Measurements from ENCODE around the gene FUT7.

FUT7 gene

DNA sequence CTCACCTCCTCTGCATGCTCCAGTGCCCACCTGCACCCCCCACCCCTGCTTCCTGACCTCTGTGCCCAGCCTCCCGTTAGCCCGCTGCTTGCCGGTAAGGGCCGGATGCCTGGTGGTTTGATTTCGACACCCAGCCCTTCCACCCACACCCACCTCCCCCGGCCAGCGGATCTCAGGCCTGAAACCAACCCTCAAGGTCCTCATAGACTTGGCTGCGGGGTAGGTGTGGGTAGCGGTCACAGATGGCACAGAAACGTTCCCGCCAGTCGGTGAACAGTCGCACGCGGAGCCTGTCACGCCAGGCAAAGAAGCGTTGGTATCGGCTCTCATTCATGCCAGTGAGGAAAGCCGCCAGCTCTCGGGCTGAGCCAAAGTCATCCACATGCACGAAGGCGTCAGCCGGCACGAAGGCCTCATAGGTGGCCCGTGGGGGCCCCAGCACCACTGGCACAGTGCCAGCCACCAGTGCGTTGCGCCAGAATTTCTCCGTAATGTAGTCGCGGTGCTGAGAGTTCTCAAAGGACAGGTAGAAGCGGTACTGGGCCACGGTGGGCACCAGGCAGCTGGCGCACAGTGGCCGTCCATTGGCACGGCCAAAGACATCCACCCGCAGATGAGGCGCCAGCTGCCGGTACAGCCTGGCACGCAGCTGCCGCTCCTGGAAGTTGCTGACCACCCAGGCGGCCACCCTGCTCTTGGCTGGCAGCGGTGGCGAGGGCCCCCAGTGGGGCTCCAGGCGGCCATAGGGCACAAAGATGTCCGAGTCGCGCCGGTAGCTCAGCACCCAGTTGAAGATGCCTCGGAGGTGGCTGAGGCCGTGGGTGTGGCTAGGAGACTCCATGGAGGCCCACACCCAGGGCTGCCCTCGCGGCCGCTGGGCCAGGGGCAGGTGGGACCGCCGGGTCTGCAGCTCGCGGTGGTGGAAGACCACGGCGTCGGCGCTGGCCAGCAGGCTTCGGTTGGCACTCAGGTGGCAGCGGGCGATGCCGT, 1.1 kb downstream of the FUT7 start:
- DNase-seq: peak; percentile 91

DNA sequence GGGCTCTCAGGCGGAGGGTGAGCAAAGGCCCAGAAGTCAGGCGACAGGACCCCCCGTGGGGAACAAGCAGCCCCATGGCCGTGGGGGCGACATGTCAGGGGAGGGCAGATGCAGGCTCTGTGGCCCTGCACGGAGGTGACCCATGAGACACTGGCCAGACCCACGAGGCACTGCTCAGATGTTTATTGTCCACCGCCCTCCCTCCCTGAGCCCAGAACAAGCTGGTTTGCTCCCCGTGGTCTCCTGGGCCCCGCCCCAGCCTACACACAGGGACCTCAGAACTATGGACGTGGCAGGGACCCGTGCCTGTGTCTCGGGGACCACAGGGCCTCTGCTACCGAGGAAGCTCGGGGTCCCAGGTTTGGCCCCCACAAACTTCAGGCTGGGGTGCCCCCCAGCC, 1.9 kb downstream of the FUT7 start:
- DNase-seq: peak; percentile 54

DNA sequence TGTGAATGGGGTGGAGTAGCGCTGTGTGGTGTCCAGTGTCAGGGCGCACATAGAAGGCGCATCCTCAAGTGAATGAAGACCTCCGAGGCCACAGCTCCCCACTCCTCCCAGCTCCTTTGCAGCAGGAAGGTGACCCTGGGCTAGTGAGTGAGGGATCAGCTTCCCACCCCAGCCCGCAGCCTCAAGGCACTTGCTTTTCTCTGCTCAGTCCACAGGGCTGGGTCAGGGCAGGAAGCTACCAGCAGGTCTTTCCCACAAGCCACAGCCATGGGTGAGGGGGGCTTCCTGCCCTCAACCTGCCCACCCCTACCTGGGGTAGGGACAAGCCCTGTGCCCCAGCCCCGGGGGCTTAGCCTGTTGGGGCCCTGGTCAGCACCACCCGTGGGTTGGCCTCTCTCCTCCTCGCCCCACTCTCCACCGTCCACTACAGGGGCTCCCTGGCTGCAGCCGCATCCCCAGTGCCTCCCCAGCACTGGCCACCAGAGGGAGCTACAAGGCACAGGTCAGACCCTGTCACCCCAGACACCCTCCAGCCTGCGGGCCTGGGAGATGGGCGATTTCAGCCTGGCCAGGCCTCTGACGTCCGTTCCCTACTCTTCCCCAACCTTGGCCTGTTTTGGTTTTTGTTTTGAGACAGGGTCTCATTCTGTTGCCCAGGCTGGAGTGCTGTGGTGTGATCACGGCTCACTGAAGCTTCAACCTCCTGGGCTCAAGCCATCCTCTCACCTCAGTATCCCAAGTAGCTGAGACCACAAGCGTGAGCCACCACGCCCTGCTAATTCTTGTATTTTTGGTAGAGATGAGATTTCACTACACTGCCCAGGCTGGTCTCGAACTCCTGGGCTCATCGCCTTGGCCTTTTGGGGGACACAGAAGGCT, 2.6 kb downstream of the FUT7 start:
- DNase-seq: peak; percentile 92

DNA sequence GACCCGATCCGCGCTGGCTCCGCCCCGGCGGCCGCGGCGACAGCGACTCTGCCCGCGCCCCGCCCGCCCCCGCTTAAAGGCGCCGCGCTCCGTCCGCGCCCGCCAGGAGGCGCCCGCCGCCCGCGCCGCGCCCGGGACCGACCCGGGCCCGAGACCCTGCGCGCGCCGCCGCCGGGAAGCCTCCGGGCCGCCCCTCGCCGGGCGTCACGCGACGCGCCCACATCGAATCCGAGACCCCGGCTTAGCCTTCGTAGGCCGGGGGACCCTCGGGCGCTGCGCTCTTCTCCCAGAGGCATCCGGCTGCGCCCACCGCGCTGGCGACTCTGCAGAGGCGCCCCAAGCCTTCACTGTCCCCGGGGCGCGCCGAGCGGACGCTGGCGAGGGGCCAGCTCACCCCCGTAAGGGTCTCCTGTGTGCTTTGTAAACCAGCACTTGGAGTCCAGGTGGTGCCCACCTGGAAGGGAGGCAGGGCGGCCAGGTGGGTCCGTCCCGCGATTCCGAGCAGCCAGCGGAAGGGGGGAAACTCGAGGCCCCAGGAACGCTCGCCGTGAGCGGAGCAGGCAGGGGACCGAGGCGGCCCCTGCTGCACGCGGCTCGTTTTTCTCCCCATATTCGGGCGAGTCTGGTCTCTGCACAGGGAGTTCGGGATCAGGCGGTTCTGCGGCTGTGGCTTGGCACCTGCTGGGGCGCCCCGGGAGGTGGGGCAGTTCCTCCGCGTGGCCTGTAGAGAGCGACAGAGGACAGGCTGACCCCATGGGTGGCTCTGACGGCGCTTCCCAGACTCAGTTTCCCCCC, 3.4 kb downstream of the FUT7 start:
- DNase-seq: peak; percentile 89

DNA sequence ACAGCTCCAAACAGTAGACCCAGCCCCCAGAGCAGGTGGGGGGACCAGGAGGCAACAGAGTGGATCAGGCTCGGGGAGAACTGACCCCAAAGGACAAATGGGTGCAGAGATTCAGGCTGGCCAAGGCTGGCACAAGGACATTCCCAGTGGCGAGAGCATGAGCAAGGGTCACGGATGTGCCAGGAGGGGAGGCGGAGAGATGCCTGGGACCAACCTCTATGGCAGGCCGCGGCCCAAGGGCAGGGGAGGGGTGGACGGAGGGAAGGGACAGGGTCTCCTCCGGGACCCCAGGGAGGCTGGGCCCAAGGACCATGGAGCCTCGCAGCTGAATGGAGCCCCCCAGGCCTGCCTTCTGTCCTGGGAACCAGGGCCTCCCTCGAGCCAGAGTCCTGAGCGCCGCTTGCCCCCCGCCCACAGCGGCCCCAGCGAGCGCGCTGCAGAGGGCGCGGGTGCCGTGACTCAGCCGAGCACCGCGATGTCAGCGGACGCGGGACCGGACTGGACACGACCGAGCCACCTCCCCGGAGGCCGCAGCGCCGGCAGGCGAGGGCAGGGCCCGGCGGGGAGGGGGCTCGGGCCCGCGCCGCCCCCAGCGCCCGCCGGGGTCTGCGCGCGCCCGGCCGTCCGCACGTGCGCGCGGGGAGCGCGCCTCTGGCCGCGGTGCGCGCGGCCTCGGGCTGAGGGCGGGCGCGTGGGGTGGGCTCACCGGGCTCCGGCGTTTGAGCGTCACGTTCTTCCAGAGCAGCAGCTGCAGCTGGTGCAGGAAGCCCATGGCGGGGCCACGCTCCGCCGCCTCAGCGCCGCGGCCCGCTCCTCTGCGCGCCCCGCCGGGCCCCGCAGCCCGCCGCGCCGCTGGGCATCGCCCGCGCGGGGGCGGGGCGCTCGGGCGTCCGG, 4.3 kb downstream of the FUT7 start, which contains the start of gene ABCA2:
ABCA2 (minus strand) TSS at position 869 of the 894 bp plus-strand sequence; CDS start at position 772, 97 bp downstream.
- DNase-seq: no peak

DNA sequence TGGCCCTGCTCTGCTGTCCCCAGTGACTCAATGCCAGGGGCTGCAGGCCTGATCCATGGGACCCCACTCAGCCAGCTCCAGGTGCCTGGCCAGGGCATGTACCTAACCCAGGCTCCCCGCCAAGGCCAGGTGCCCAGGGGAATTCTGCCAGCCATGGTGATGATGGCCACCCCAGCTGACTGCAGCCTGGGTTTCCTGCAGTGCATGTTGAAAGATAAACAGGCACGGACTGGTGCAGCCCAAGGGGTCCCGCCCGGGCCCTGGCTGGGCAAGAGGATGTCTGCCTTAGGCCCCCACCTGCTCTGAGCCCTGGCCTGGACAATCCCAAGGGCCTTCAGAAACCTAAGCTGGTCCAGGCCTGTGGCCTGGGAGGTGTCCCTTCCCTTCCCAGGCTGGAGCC, 5.1 kb downstream of the FUT7 start:
- DNase-seq: no peak

DNA sequence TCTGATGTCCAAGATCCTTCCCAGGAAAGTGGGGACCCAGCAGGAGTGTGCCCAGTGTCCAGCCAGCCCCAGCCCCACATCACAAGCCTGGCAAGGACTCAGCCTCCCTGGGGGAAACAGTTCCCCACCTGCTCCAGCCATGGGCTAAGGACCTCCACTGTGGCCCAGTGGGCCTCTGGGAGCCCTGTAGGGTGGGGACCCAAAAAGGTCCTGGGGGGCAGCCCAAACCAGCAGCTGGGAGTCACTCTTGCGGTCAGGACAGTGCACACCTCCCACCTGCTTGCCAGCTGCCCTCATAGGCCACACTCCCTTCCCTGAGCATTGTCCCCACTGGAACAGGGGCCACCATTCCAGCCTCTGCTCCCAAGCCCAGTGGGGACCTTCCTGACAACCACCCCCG, 5.5 kb downstream of the FUT7 start:
- no peak for DNase-seq

DNA sequence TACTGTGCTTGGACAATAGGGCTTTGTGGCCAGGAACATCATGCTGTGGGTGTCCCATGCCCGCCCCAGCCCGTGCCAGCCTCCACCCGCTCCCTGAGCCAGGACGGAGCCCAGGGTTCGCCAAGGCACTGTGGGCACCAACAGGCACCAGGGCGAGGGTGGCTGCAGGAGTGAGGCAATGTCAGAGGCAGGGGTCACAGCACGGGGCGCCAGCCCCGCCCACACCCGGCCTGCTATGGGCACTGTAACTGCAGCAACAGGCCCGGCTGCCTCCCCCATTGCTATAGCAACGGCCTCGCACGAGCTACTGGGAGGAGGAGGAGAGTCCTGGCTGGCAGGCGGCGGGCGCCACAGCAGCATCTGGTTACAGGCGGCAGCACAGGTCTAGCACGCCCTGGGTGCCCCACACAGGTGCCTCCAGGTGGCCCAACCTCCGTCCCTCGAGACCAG, 6.3 kb downstream of the FUT7 start:
- no peak for DNase-seq

DNA sequence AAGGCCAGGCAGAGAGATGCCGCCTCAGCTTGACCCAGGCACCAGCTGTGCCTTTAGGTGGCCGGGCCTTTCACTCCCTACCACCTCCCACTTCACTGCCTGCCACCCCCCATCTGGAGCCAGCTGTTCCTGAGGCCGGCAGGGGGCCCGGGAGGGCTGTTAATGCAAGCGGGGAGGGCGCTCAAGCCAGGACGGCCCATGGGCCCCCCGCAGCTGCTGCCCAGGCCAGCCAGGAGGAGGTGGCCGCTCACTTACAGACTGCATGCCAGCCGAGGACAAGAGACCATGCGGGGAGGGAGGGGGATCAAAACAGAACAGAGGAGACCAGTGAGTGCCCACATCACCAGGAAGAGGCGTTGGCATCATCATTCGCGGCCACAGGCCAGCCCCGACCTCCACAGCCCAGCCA, 8.3 kb downstream of the FUT7 start:
- DNase-seq: no peak

DNA sequence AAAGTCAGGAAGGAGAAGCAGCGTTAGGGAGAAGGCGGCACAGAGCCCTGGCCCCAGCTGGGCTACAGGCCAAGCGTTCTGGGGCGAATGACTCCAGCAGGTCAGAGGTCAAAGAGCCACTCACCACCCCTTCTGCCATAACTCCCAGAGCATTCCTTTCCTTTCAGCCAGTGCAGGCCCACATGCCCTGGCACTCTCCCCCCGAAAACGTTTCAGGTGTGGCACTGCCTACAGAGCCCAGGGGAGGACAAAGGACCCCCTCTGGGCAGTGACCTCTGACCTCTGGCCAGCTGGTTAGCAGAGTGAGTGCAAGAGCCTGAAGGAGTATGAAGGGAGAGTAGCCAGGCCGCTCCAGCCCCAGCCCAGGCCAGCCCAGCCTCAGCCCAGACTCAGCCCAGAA, 8.7 kb downstream of the FUT7 start:
- no peak for DNase-seq

DNA sequence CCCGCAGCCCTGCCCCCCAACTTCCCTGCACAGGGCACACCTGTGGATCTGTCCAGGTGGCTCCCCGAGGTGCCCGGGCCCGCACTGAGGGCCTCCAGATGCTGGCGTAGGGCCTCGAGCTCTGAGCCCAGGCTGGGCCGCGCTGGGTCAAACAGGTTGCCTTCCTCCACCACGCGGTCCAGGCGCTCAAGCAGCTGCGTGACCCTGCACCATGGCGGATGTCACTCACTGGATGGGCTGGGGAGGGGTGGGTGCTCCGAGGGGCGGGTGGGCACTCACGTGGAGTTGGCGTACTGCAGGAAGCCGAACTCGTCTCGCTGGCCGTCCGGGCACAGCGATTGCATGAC, 9.3 kb downstream of the FUT7 start:
- no peak for DNase-seq

DNA sequence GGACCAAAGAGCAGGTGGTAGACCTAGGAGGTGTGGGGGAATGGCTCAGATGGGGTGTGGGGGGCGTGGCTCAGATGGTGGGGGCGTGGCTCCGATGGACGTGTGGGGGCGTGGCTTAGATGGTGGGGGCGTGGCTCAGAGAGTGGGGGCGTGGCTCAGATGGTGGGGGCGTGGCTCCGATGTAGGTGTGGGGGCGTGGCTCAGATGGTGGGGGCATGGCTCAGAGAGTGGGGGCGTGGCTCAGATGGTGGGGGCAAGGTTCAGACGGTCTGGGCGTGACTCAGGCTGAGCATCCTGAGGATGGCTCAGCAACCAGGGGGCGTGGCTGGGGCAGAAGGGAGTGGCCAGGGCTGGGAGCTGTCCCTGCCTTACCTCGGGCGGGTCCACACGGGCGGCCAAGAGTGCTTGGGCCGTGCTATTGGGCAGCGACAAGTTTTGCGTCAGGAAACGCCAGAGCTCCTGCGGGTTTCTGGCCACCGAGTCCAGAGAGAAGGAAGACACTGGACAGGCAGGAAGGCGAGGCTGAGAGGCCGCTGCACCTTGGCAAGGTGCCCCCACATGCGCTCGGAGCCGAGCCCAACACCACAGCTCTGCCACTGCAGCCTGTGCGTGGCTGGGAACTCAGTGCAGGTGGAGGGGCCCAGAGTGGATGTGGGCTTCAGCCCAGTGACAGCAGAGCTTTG, 9.8 kb downstream of the FUT7 start:
- DNase-seq: peak; percentile 87

DNA sequence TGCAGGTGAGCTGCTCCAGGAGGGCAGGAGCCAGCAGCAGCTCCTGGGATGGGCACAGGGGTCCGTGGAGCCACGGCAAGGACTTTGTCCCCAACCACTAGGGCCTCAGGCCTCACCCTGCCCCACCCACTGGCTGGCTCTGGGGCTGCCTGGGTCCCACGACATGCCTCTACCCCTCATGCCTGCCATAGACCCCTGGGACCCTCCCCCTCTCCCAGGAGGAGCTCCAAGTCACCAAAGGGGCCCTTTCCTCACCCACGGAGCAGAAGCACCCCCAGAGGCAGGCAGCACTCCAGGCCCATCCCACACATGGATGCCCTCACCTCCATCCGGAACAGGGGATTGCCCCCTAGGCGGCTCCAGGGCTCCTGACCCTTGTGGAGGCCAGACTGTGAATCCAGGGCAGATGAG, 10.3 kb downstream of the FUT7 start:
- DNase-seq: no peak

DNA sequence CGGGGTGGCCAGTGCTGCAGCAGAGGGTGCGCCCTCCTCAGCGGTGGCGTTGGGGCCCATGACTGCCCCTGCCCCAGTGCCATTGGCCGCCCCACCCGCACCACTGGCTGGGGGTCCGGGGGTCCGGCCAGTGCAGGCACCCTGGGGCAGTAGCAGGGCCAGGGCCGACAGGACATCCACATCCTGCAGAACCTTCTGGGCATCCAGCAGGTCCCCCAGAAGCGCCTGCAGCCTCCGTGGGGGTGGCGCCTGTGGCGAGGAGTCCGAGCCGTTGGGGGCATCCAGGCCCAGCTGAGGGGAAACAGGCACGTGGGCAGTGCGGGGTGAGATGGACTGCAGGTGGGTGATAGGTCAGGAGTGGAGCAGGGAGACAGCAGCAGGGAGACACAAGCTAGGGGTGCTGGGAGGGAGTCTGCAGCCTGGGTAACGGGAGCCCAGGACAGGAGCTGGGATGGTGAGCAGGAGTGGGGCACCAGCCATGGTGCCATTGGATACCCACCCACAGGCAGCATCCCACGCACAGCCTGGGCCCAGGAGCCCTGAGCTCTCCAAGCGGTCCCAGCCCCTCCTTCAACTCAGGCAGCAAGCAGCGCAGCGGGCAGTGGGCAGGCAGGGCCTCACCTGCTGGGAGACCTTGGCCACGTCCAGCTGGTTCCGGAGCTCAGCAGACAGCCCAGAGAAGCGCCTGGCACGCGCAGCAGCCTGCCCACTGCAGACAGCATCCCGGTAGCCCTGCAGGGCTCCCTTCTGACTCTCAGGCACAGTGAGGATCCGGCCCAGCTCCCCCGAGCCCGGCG, 10.9 kb downstream of the FUT7 start:
- DNase-seq: no peak

DNA sequence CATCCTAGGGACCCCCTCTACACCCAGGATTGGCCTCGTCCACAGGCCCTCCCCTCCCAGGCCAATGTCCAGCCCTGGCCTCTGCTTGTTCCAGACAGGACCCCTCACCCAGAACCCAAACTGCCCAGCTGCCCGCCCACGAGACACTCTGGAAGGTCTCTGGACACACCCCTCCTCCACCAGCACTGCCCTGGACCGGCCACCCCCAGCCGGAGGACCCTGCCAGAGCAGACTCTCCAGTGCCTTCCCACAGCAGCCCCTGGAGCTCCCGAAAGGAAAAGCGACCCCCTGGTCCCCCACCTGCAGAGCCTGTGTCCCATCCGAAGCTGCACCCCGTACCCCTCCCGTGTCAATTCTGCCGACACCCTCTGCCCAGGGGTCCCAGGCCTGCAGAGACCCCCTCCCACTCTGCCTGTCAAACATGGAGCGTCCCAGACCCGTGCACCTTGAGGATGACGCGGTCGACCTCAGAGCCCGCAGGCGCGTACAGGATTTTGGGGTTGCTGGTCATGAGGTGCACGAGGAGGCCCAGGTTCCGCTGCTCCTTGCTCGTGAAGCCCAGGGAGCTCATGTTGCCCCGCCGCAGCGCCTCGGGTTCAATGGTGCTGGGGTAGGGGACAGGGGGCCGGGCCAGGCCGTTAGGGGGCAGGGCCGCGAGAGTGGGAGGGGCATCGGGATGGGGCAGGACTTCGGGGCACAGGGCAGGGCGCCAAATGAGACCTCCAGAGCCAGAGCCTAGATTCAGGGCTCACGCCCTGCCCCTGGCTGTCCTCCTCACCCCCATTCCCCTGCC, 11.8 kb downstream of the FUT7 start:
- DNase-seq: no peak

DNA sequence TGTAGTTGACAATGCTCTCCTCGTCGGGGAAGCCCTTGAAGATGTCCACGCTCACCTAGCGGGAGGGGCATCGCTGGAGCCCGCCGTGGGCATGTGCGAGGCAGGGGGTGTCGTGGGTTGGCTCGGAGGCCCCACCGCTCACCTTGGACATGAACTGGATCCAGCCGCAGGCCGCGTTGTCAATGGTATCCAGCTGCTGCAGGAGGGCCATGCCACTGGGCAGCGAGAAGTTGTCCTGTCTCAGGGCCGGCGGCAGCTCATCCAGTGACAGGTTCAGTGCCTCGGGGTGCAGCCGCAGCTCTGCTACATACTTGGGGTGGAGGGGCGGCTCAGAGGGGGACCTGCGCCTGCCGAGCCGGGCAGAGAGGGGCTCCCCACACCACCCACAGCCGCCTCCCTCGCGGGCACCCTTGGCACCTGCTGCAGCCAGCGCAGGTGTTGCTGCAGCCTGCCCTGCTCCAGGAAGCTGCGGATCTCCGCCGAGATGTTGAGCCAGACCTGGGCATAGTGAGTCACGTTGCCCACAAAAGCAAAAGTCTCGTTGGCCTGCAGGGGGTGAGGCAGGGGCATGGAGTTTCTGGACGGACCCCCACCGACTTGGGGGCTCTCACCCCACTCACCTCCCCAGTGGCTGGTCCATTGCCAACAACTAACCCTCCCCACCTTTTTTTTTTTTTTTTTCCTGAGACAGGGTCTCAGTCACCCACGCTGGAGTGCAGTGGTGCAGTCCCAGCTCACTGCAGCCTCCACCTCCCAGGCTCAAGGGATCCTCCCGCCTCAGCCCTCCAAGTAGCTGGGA, 12.9 kb downstream of the FUT7 start:
- DNase-seq: no peak

DNA sequence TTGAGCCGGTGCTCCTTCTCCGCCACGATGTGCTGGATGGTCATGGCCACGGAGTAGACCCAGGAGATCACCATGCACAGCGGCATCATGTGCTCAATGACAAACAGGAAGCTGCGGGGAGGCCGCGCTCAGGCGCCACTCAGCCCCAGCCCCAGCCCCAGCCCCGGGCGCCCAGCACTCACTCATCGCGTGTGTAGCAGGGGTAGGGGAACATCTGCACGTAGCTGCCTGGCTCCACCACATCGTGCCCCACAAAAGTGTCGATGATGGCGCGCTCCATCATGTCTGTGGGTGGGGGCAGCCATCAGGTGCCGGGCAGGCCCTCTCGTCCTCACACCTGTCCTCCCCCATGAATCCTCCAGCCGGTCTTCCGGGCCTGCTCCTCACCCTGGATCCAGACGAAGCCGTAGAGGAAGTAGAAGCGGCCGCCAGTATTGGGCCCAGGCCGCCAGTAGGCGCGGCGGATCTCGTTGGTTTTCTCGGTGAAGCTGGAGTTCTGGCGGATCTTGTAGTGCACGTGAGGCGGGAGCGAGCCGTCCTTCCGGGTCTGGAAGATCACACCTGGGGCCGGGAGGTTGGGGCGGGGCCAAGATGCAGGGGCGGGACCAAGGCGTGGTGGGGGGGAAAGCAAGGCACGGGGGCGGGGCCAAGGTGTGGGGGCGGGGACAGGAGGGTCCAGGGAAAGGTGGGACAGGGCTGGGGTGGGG, 13.9 kb downstream of the FUT7 start:
- DNase-seq: no peak

DNA sequence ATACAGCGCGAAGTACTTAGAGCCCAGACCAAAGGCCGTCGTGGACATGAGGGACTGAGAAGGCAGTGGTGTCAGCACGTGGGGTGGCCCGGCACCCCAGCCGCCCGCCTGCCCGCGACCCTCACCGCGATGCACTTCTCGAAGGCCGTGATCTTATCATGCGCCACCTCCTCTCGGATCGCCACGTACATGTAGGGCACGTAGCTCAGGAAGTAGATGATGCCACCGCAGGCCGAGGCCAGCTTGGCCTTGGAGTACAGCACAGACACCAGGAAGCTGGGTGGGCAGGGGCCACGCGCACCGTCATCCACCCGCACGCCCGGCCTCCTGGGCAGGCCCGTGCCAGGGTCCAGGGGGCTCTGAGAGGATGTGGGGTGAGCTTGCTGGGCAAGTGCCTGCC, 14.8 kb downstream of the FUT7 start:
- no peak for DNase-seq

All from activated CD4-positive, alpha-beta T cell treated with anti-CD3 and anti-CD28 coated beads, Interleukin-2, Interleukin-6, amounts not matched to agents 100 ng/mL and 50 ng/mL, durations not matched to agents 16 hours and 8 hours (primary cell).